A549 (cell line): Measurements from ENCODE around the gene GPRIN1. TPM values are rescaled to one million over a fixed set of nuclear protein-coding genes. Genes with fewer than 3 reads are reported as not detected.
A peak's percentile ranks its signal among the peaks of the same experiment; 100 is the strongest.

ENCODE experiments used
- ATAC-seq, 2 experiments: fragments of 200-7000 bp in 1 of 2; fragments of >200 bp in 1 of 2; cut with Nextera tagmentation in 1 of 2; cut with Tn5 transposase in 1 of 2; 3 replicates each; pipeline versions ENCODE4 v1.8.0 to v1.9.1; 2018 to 2020; ENCODE audit warnings: mild to moderate bottlenecking in 1 of 2, moderate library complexity in 1 of 2
- CTCF ChIA-PET: fragments of 300-600 bp; sonication (Branson Sonifier 250); formaldehyde crosslinking; extraction: SDS; loops from one replicate; lab custom pipeline; 2021; ENCODE audit warnings: antibody characterized with exemption, inconsistent platforms; lab: Yijun Ruan, JAX
- POLR2A ChIA-PET: fragments of 350-600 bp; formaldehyde crosslinking; extraction: SDS; loops from one replicate; lab custom pipeline; 2021; ENCODE audit warnings: antibody characterized with exemption, inconsistent platforms; lab: Yijun Ruan, JAX
- DNase-seq, 2 experiments: peaks; one replicate each; pipeline versions ENCODE4 v3.0.0 to v3.0.0-alpha.2; 2011 to 2016; ENCODE audit warnings: low read depth in 1 of 2, low spot score in 1 of 2
- FAIRE-seq: peaks from 2 replicates; lab custom pipeline; 2011; peaks lifted over from hg19 to GRCh38; lab: Jason Lieb, UNC
- H3K27ac ChIP-seq, 2 experiments: fragments of >200 bp; sonication (Bioruptor Twin); formaldehyde crosslinking; 3 replicates each; pipeline ENCODE4 v1.5.1; 2016 to 2017
- H3K4me1 ChIP-seq: fragments of >200 bp; sonication (Bioruptor Twin); formaldehyde crosslinking; 3 replicates; pipeline ENCODE4 v1.6.1; 2016
- H3K4me2 ChIP-seq: fragments of >200 bp; sonication (Bioruptor Twin); formaldehyde crosslinking; 3 replicates; pipeline ENCODE4 v1.6.1; 2016
- H3K4me3 ChIP-seq: fragments of >200 bp; sonication (Bioruptor Twin); formaldehyde crosslinking; 3 replicates; pipeline ENCODE4 v1.5.1; 2016
- H3K9me3 ChIP-seq: fragments of >200 bp; sonication (Bioruptor Twin); formaldehyde crosslinking; 3 replicates; pipeline ENCODE4 v1.6.1; 2016
- BHLHE40 ChIP-seq: IDR thresholded peaks from 2 replicates; pipeline ENCODE4 v1.6.1; 2012; ENCODE audit warnings: low read depth, low read length, inconsistent platforms
- CBX2 ChIP-seq: fragments of 200-600 bp; sonication (generic); IDR thresholded peaks from 2 replicates; pipeline ENCODE4 v1.6.1; 2016; ENCODE audit warnings: low read depth, mild to moderate bottlenecking, borderline replicate concordance
- CHD2 ChIP-seq: fragments of 150-350 bp; IDR thresholded peaks from 2 replicates; pipeline ENCODE4 v1.6.1; 2014; ENCODE audit warnings: low read length; ENCODE audit not compliant: partially characterized antibody
- E2F6 ChIP-seq: IDR thresholded peaks from 2 replicates; pipeline ENCODE4 v1.6.1; 2012; ENCODE audit warnings: low read depth, borderline replicate concordance
- HDAC2 ChIP-seq: fragments of 200-600 bp; sonication (generic); IDR thresholded peaks from 2 replicates; pipeline ENCODE4 v1.6.1; 2016
- HES2 ChIP-seq: fragments of >200 bp; sonication (Bioruptor Twin); formaldehyde crosslinking; IDR thresholded peaks from 2 replicates; pipeline ENCODE4 v1.6.1; 2016
- HOXB13 ChIP-seq: fragments of 250-450 bp; sonication (Bioruptor Pico); IDR thresholded peaks from 2 replicates; pipeline ENCODE4 v1.5.0; 2020; ENCODE audit warnings: low read depth, mild to moderate bottlenecking, moderate library complexity
- HOXB5 ChIP-seq: fragments of 250-450 bp; sonication (Bioruptor Pico); IDR thresholded peaks from 2 replicates; pipeline ENCODE4 v1.5.0; 2020; ENCODE audit warnings: mild to moderate bottlenecking, moderate library complexity
- JUNB ChIP-seq: fragments of >200 bp; sonication (Bioruptor Twin); formaldehyde crosslinking; IDR thresholded peaks from 2 replicates; pipeline ENCODE4 v1.6.1; 2016
- MAFK ChIP-seq: fragments of 450-650 bp; IDR thresholded peaks from 2 replicates; pipeline ENCODE4 v1.6.1; 2014; ENCODE audit not compliant: partially characterized antibody
- MAX ChIP-seq: IDR thresholded peaks from 2 replicates; pipeline ENCODE4 v1.6.1; 2012
- MAZ ChIP-seq: fragments of 150-350 bp; IDR thresholded peaks from 2 replicates; pipeline ENCODE4 v1.6.1; 2014; ENCODE audit warnings: antibody characterized with exemption, low read depth, low read length, borderline replicate concordance
- NFE2L2 ChIP-seq: fragments of 150-350 bp; conservative IDR thresholded peaks from 2 replicates; pipeline ENCODE4 v1.6.1; 2014; ENCODE audit warnings: low read length
- NPAS2 ChIP-seq: fragments of 250-450 bp; sonication (Bioruptor Pico); IDR thresholded peaks from 2 replicates; pipeline ENCODE4 v1.8.0; 2022; ENCODE audit warnings: mild to moderate bottlenecking, moderate library complexity, borderline replicate concordance
- RCOR1 ChIP-seq: fragments of 150-350 bp; IDR thresholded peaks from 2 replicates; pipeline ENCODE4 v1.6.1; 2014; ENCODE audit warnings: antibody characterized with exemption, low read length, low read depth
- RNF2 ChIP-seq: fragments of 200-600 bp; sonication (generic); IDR thresholded peaks from 2 replicates; pipeline ENCODE4 v1.6.1; 2016; ENCODE audit warnings: low read depth, mild to moderate bottlenecking, antibody characterized with exemption, moderate library complexity, borderline replicate concordance
- SREBF2 ChIP-seq: fragments of 450-650 bp; IDR thresholded peaks from 2 replicates; pipeline ENCODE4 v1.6.1; 2014; ENCODE audit warnings: mild to moderate bottlenecking, moderate library complexity
- ZC3H11A ChIP-seq: fragments of 450-650 bp; IDR thresholded peaks from 2 replicates; pipeline ENCODE4 v1.6.1; 2014; ENCODE audit warnings: antibody characterized with exemption, mild to moderate bottlenecking
- WGBS: methylation state at CpG from one replicate; pipeline ENCODE4 v1.1.6; 2017; ENCODE audit errors: missing lambda C conversion rate; 5-methylcytosine and 5-hydroxymethylcytosine counted together
- polyA plus RNA-seq, 4 experiments: library from polyadenylated mRNA; depleted of rRNA in 3 of 4; stranded (reverse); fragments of >200 nt; fragmentation: RNase III in 1 of 4; extraction: RNeasy Plus Mini Kit Qiagen cat#74134 plus additional on column Dnase treatment in 1 of 4; gene quantifications; 2 replicates in 3 of 4; 3 replicates in 1 of 4; pipeline ENCODE4 v1.2.3, GENCODE V29; 2011 to 2017
- TF ChIP-seq, protein P1 (sequence below): fragments of 450-650 bp; IDR thresholded peaks from 2 replicates; pipeline ENCODE4 v1.6.1; 2014; ENCODE audit warnings: antibody characterized with exemption
- TF ChIP-seq, protein P2 (sequence below): fragments of 250-450 bp; sonication (Bioruptor Pico); IDR thresholded peaks from 2 replicates; pipeline ENCODE4 v1.5.0; 2020; ENCODE audit warnings: low read depth, mild to moderate bottlenecking, moderate library complexity
- TF ChIP-seq, protein P3 (sequence below): fragments of >200 bp; sonication (Bioruptor Twin); formaldehyde crosslinking; IDR thresholded peaks from 3 replicates; pipeline ENCODE4 v1.6.1; 2016

The GPRIN1 gene
- polyA plus RNA-seq, 2 of the 4 experiments (the other 2 are of a cell fraction), result 3.1 to 6.7 TPM

DNA sequence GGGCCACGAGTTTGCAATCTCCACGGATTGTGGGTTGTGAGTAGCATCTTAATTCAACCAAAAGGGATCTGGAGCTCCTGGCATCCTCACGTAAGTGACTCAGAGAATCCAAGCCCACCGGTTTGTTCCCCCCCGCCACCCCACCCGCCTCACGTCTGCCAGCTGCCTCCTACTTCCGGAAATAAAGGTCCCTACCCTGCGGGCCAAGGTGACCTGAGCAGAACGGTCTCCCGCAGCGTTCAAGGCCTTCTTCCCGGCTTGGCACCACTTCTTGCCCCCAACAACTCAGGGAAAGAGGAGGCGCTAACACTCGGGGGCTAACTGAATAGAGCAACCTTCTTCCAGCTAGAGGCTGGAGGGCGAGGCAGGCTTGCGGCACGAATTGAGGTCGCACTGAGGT lies 8.8 kb upstream of the GPRIN1 start:
- Histone ChIP-seq H3K9me3 (no peaks in the 10 kb centered on the region), H3K4me1 (peaks cover 35% of the 10 kb centered on the region), H3K4me3 (no peak overlapping the region; the same call in 2 of the 3 replicates), H3K4me2 (peak overlapping the region; percentile 91), H3K27ac (no peak overlapping the region)
- FAIRE-seq (no peak), DNase-seq (no peak), ATAC-seq (no peak)
- TF ChIP-seq SREBF2 (no peak), ZC3H11A (no peak), NPAS2 (CRISPR knock-in tag) (no peak), CHD2 (no peak), BHLHE40 (no peak), E2F6 (no peak), MAZ (no peak), HDAC2 (no peak), JUNB (no peak), NFE2L2 (no peak), RCOR1 (no peak), RNF2 (no peak), HOXB5 (CRISPR knock-in tag) (no peak), MAFK (no peak)
- TF ChIP-seq, protein P1, sequence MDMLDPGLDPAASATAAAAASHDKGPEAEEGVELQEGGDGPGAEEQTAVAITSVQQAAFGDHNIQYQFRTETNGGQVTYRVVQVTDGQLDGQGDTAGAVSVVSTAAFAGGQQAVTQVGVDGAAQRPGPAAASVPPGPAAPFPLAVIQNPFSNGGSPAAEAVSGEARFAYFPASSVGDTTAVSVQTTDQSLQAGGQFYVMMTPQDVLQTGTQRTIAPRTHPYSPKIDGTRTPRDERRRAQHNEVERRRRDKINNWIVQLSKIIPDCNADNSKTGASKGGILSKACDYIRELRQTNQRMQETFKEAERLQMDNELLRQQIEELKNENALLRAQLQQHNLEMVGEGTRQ, result no peak
- TF ChIP-seq, protein P2, sequence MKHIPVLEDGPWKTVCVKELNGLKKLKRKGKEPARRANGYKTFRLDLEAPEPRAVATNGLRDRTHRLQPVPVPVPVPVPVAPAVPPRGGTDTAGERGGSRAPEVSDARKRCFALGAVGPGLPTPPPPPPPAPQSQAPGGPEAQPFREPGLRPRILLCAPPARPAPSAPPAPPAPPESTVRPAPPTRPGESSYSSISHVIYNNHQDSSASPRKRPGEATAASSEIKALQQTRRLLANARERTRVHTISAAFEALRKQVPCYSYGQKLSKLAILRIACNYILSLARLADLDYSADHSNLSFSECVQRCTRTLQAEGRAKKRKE (CRISPR knock-in tag), result no peak
- 79% methylated on average over 18 of the region's 19 CpGs for WGBS
- ChIA-PET POLR2A (no interaction called here), CTCF (interaction anchor here (0.8 to 1.3 kb wide), 4 partner anchors 11 to 227 kb away, joined by 3 to 5 read pairs (median 4); no protein-coding TSS in a partner anchor)

GRCh38 chr5:176616511-176616910 lies 6.6 kb upstream of the GPRIN1 start:
- WGBS, result 43% methylated on average over 6 of the region's 7 CpGs
- Histone ChIP-seq H3K4me1 (peaks cover 40% of the 10 kb centered on the region), H3K9me3 (no peaks in the 10 kb centered on the region), H3K4me3 (no peak overlapping the region), H3K27ac (no peak overlapping the region), H3K4me2 (no peak overlapping the region)
- POLR2A ChIA-PET, result no interaction called here
- FAIRE-seq, result no peak
- CTCF ChIA-PET, result interaction anchor here (0.7 to 1.3 kb wide), 2 partner anchors 54 to 201 kb away, joined by 3 to 4 read pairs; no protein-coding TSS in a partner anchor
- no peak for ATAC-seq
- DNase-seq, result no peak
- TF ChIP-seq CBX2, result no peak
- TF ChIP-seq, protein P1, result no peak
- no peak for TF ChIP-seq HES2
- TF ChIP-seq, protein P3, sequence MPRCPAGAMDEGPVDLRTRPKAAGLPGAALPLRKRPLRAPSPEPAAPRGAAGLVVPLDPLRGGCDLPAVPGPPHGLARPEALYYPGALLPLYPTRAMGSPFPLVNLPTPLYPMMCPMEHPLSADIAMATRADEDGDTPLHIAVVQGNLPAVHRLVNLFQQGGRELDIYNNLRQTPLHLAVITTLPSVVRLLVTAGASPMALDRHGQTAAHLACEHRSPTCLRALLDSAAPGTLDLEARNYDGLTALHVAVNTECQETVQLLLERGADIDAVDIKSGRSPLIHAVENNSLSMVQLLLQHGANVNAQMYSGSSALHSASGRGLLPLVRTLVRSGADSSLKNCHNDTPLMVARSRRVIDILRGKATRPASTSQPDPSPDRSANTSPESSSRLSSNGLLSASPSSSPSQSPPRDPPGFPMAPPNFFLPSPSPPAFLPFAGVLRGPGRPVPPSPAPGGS, result no peak
- no peak for TF ChIP-seq MAX
- no peak for TF ChIP-seq HOXB13 (CRISPR knock-in tag)
